ENCODE data around the gene CC2D2B.

DNA sequence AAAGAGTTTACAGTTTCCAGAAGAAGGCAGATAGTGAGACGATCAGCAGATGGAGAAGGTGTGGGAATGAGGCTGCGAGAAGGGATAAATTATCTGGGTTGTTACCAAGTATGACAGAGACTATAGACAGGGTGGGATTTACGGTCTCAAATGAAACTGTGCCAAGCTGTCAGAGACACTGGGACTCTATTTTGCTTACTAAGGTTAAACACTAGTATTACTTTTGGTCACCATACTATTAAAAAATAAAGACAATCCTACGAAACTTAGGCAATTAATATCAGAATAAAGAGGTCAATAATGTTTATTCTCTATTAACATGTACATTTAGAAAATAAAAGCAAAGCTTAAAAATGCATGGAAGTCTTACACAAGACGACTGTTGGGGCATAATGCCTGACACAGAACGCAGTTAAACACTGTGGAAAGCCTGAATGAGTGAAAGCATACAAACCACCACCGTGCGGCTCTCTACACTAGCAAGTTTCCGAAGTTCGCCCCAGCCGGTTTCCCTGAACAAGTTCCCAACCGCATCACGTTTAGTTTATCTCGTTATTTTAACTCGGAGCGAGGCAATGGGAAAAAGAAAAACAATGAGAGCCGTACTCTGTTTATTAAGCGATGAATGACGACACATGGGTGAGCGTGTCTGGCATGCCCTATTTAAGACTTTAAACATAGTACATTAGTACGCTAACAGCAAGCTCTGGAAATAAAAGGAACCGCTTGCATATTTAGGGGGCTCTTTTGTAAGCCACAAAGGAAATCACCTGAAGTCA, 909 bp upstream of the CC2D2B start:
- TF ChIP-seq, protein P1, sequence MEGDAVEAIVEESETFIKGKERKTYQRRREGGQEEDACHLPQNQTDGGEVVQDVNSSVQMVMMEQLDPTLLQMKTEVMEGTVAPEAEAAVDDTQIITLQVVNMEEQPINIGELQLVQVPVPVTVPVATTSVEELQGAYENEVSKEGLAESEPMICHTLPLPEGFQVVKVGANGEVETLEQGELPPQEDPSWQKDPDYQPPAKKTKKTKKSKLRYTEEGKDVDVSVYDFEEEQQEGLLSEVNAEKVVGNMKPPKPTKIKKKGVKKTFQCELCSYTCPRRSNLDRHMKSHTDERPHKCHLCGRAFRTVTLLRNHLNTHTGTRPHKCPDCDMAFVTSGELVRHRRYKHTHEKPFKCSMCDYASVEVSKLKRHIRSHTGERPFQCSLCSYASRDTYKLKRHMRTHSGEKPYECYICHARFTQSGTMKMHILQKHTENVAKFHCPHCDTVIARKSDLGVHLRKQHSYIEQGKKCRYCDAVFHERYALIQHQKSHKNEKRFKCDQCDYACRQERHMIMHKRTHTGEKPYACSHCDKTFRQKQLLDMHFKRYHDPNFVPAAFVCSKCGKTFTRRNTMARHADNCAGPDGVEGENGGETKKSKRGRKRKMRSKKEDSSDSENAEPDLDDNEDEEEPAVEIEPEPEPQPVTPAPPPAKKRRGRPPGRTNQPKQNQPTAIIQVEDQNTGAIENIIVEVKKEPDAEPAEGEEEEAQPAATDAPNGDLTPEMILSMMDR (IDR thresholded peaks at IDR 0.05): no peak
- TF ChIP-seq POLR2AphosphoS5 (IDR thresholded peaks at IDR 0.05; ENCODE audit: insufficient read depth in 1 of 2, low read depth in 1 of 2) (no peak), POLR2A (IDR thresholded peaks at IDR 0.05) (no peak)

All from vagina (tissue), 2 donors.